Osteoblast (primary cell): ENCODE measurements around the gene FBLIM1. TPM values are rescaled to one million over a fixed set of nuclear protein-coding genes. Genes with fewer than 3 reads are reported as not detected.

Source experiments
- DNase-seq: peaks from one replicate; pipeline ENCODE4 v3.0.0; 2011; ENCODE audit warnings: low spot score, mixed read lengths; ENCODE audit not compliant: insufficient read length; ENCODE audit errors: missing footprints
- H2AFZ ChIP-seq: 2 replicates; pipeline ENCODE4 v1.6.0; 2011; ENCODE audit warnings: mild to moderate bottlenecking, low read length
- H3K27ac ChIP-seq: 2 replicates; pipeline ENCODE4 v1.5.1; 2011; ENCODE audit warnings: mild to moderate bottlenecking, low read depth, low read length, moderate library complexity
- H3K27me3 ChIP-seq: 2 replicates; pipeline ENCODE4 v1.6.0; 2012; ENCODE audit warnings: mild to moderate bottlenecking, control low read depth, inconsistent platforms, low read length, moderate library complexity; ENCODE audit not compliant: insufficient read depth
- H3K36me3 ChIP-seq: 2 replicates; pipeline ENCODE4 v1.5.1; 2011; ENCODE audit warnings: mild to moderate bottlenecking, low read length, control low read depth, moderate library complexity; ENCODE audit not compliant: insufficient read depth
- H3K4me1 ChIP-seq: 2 replicates; pipeline ENCODE4 v1.5.1; 2011; ENCODE audit warnings: mild to moderate bottlenecking, low read length, control low read depth, moderate library complexity; ENCODE audit not compliant: insufficient read depth
- H3K4me2 ChIP-seq: 2 replicates; pipeline ENCODE4 v1.6.0; 2011; ENCODE audit warnings: mild to moderate bottlenecking, low read length; ENCODE audit not compliant: insufficient read depth
- H3K4me3 ChIP-seq: fragments of 200-600 bp; sonication (generic); 3 replicates; pipeline ENCODE4 v1.5.1; 2012; ENCODE audit warnings: mild to moderate bottlenecking, low read length, inconsistent platforms; ENCODE audit not compliant: insufficient read depth
- H3K79me2 ChIP-seq: 2 replicates; pipeline ENCODE4 v1.6.0; 2012; ENCODE audit warnings: mild to moderate bottlenecking, low read length, control low read depth, inconsistent platforms; ENCODE audit not compliant: insufficient read depth
- H3K9me3 ChIP-seq: 2 replicates; pipeline ENCODE4 v1.5.1; 2011; ENCODE audit warnings: low read depth, low read length, control low read depth
- H4K20me1 ChIP-seq: 2 replicates; pipeline ENCODE4 v1.6.0; 2012; ENCODE audit warnings: mild to moderate bottlenecking, low read length, control low read depth; ENCODE audit not compliant: insufficient read depth
- CTCF ChIP-seq: IDR thresholded peaks from 2 replicates; pipeline ENCODE4 v1.5.1; 2011; ENCODE audit warnings: mild to moderate bottlenecking, low read depth, low read length, moderate library complexity; ENCODE audit errors: extremely low read depth
- total RNA-seq: library from RNA; depleted of rRNA; stranded (reverse); fragments of >200 nt; gene quantifications from 2 replicates; pipeline ENCODE4 v1.2.3, GENCODE V29; 2012

Gene FBLIM1
- total RNA-seq, 1 donor: 121 TPM

- no peak overlapping the region for H3K4me2 ChIP-seq
- H3K27ac ChIP-seq: no peak overlapping the region
- H3K4me1 ChIP-seq: peaks cover 11% of the 10 kb centered on the region
- H3K79me2 ChIP-seq: no peaks in the 10 kb centered on the region
- H3K4me3 ChIP-seq: no peak overlapping the region
- DNase-seq: no peak
- no peaks in the 10 kb centered on the region for H3K9me3 ChIP-seq
- no peaks in the 10 kb centered on the region for H3K27me3 ChIP-seq
- H2AFZ ChIP-seq: no peak overlapping the region
- TF ChIP-seq CTCF: no peak
- H3K36me3 ChIP-seq: no peaks in the 10 kb centered on the region
- no peaks in the 10 kb centered on the region for H4K20me1 ChIP-seq
Observed at GRCh38 chr1:15748264-15748663, 10.3 kb upstream of the FBLIM1 start.

DNA sequence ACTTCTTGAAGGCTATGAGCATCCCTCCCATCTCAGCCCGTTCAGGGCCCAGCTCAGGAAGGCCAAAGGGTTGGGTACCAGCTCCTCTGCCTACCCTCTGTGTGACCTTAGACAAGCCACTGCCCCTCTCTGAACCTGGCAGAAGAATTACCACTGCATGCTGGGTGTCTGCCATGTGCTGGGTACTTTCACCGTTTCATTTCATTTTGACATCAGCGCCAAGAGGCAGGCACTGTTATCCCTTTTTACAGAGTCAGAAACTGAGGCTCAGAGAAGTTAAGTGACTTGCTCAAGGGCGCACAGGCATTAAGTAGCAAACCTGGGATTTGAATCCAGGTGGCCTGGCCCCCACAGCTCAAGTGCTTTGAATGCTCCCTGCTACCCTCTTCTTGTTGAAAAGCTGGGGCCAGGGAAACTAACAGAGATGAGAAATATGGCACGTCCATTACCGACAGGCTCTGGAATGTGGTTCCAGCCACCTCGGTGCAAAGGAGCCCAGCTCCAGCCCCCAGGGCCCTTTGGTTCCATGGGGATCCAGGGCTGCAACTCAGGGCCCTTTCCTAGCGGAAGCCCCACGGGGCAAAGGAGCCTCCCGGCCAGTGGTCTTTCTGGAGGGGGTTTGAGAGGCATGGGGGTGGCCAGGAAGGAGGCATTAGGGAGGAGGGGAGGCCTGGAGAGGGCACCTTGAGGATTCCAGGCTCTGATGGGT is 9.8 kb upstream of the FBLIM1 start:
- H4K20me1 ChIP-seq: no peaks in the 10 kb centered on the region
- no peak for DNase-seq
- H2AFZ ChIP-seq: peak overlapping the region; percentile 81
- H3K4me1 ChIP-seq: peaks cover 11% of the 10 kb centered on the region
- H3K27me3 ChIP-seq: no peaks in the 10 kb centered on the region
- no peaks in the 10 kb centered on the region for H3K36me3 ChIP-seq
- no peak overlapping the region for H3K4me2 ChIP-seq
- no peak overlapping the region for H3K4me3 ChIP-seq
- TF ChIP-seq CTCF: no peak
- H3K27ac ChIP-seq: no peak overlapping the region
- H3K9me3 ChIP-seq: no peaks in the 10 kb centered on the region
- H3K79me2 ChIP-seq: no peaks in the 10 kb centered on the region

GRCh38 chr1:15749399-15750291 is 8.9 kb upstream of the FBLIM1 start:
- H3K27me3 ChIP-seq: no peaks in the 10 kb centered on the region
- no peaks in the 10 kb centered on the region for H4K20me1 ChIP-seq
- H3K4me3 ChIP-seq: peak overlapping the region; percentile 30
- H3K4me1 ChIP-seq: peaks cover 11% of the 10 kb centered on the region
- H3K27ac ChIP-seq: no peak overlapping the region
- H2AFZ ChIP-seq: peak overlapping the region; percentile 81
- TF ChIP-seq CTCF: no peak
- no peaks in the 10 kb centered on the region for H3K36me3 ChIP-seq
- peak; percentile 89 for DNase-seq
- H3K4me2 ChIP-seq: peak overlapping the region; percentile 57
- no peaks in the 10 kb centered on the region for H3K9me3 ChIP-seq
- H3K79me2 ChIP-seq: no peaks in the 10 kb centered on the region

- no peak for DNase-seq
Observed at GRCh38 chr1:15750924-15751323, 7.7 kb upstream of the FBLIM1 start.

More at GRCh38 chr1:15750924-15751323, 7.7 kb upstream of the FBLIM1 start:
- H3K4me1 ChIP-seq: peaks cover 11% of the 10 kb centered on the region
- no peaks in the 10 kb centered on the region for H4K20me1 ChIP-seq
- H3K27ac ChIP-seq: no peak overlapping the region
- H3K4me3 ChIP-seq: no peak overlapping the region
- no peaks in the 10 kb centered on the region for H3K27me3 ChIP-seq
- no peak overlapping the region for H2AFZ ChIP-seq
- H3K79me2 ChIP-seq: no peaks in the 10 kb centered on the region
- no peak for TF ChIP-seq CTCF
- no peaks in the 10 kb centered on the region for H3K36me3 ChIP-seq
- no peaks in the 10 kb centered on the region for H3K9me3 ChIP-seq
- no peak overlapping the region for H3K4me2 ChIP-seq
